Chondrocyte (in vitro differentiated cells): ENCODE results near the gene CSNK1G1. TPM values are rescaled to one million over a fixed set of nuclear protein-coding genes. Genes with fewer than 3 reads are reported as not detected.
A peak's percentile ranks its signal among the peaks of the same experiment; 100 is the strongest.

ENCODE experiments used
- DNase-seq: peaks from one replicate; pipeline ENCODE4 v3.0.0; 2021; ENCODE audit warnings: mixed read lengths, low spot score
- H3K27ac Mint-ChIP-seq: one replicate; pipeline ENCODE4 v1.8.0; 2021; ENCODE audit warnings: mild to moderate bottlenecking, moderate library complexity, mixed read lengths; ENCODE audit not compliant: unreplicated experiment
- H3K27me3 Mint-ChIP-seq: 2 replicates; pipeline ENCODE4 v1.8.0; 2021; ENCODE audit warnings: low read depth, mixed read lengths
- H3K36me3 Mint-ChIP-seq: 2 replicates; pipeline ENCODE4 v1.8.0; 2021; ENCODE audit warnings: low read depth, mixed read lengths
- H3K4me1 Mint-ChIP-seq: 2 replicates; pipeline ENCODE4 v1.8.0; 2021; ENCODE audit warnings: low read depth, mild to moderate bottlenecking, mixed read lengths
- H3K4me3 Mint-ChIP-seq: one replicate; pipeline ENCODE4 v1.8.0; 2021; ENCODE audit warnings: mild to moderate bottlenecking, moderate library complexity, mixed read lengths; ENCODE audit not compliant: unreplicated experiment
- H3K9me3 Mint-ChIP-seq: 2 replicates; pipeline ENCODE4 v1.8.0; 2021; ENCODE audit warnings: low read depth, mixed read lengths
- total RNA-seq: library from RNA; stranded (reverse); gene quantifications from 3 replicates; pipeline ENCODE4 v1.2.1, GENCODE V29; 2021
- TF ChIP-seq, protein P1 (sequence below): fragments of 200-600 bp; sonication (generic); IDR thresholded peaks from 2 replicates; pipeline ENCODE4 v1.5.0; 2021; ENCODE audit warnings: antibody characterized with exemption, mild to moderate bottlenecking, moderate library complexity

Gene CSNK1G1
- total RNA-seq, 1 donor from 2014 or later: 20.1 TPM

DNA sequence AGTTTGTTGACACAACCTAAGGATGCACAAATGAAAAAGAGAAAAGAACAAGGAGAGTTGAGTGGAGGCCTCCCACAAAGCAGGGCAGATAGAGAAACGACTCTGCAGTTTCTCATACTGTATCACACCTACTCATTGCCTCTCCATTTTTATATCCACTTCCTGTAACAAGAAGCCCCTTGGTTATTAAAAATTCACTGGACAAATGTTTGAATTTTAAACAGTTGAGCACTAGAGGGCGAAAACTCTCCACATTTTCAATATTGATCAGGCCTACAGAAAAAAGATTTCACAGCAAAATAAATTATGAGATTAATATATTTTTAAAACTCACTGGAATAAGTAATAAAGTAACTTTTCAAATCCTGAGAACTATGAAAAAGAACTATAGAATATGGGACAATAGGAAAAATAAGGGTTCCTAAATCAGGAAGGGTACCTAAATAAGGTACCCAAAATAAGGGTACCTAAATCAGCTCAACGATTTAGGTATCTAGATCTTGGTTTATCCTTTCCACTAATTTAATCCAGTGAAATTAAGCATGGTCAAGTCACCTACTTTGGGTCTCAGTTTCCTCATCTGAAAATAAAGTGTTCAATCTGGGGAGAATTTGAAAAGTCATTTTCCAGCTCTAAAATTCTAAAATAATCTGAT is 146.2 kb downstream of the CSNK1G1 start:
- TF ChIP-seq, protein P1, sequence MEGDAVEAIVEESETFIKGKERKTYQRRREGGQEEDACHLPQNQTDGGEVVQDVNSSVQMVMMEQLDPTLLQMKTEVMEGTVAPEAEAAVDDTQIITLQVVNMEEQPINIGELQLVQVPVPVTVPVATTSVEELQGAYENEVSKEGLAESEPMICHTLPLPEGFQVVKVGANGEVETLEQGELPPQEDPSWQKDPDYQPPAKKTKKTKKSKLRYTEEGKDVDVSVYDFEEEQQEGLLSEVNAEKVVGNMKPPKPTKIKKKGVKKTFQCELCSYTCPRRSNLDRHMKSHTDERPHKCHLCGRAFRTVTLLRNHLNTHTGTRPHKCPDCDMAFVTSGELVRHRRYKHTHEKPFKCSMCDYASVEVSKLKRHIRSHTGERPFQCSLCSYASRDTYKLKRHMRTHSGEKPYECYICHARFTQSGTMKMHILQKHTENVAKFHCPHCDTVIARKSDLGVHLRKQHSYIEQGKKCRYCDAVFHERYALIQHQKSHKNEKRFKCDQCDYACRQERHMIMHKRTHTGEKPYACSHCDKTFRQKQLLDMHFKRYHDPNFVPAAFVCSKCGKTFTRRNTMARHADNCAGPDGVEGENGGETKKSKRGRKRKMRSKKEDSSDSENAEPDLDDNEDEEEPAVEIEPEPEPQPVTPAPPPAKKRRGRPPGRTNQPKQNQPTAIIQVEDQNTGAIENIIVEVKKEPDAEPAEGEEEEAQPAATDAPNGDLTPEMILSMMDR: peak; percentile 91
- Mint-ChIP-seq H3K4me1 (peaks cover 5% of the 10 kb centered on the region), H3K27me3 (no peaks in the 10 kb centered on the region), H3K36me3 (peaks cover 6% of the 10 kb centered on the region), H3K9me3 (no peaks in the 10 kb centered on the region), H3K4me3 (no peak overlapping the region), H3K27ac (no peak overlapping the region)
- no peak for DNase-seq

DNA sequence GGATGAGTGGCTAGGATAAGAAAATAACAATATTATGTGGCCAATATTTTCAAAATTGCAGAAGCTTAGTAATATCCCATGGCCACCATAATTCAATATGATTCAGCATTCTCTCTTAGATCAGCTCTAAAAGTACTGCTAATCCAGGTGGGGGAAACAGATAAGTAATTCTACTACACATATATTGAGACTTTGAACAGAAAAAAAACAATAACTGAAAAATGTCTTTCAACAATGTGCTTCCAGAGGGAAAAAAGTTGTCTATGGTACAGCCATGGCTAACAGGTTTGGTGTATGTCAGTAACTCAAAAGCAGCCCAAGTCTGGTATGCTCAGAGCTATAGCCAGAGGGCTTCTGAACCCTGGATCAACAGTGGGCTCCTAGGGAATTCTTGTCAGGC is 150.8 kb downstream of the CSNK1G1 start:
- TF ChIP-seq, protein P1: no peak
- Mint-ChIP-seq H3K4me3 (no peak overlapping the region), H3K9me3 (no peaks in the 10 kb centered on the region), H3K4me1 (peaks cover 5% of the 10 kb centered on the region), H3K27me3 (no peaks in the 10 kb centered on the region), H3K27ac (no peak overlapping the region), H3K36me3 (peaks cover 13% of the 10 kb centered on the region)
- no peak for DNase-seq

DNA sequence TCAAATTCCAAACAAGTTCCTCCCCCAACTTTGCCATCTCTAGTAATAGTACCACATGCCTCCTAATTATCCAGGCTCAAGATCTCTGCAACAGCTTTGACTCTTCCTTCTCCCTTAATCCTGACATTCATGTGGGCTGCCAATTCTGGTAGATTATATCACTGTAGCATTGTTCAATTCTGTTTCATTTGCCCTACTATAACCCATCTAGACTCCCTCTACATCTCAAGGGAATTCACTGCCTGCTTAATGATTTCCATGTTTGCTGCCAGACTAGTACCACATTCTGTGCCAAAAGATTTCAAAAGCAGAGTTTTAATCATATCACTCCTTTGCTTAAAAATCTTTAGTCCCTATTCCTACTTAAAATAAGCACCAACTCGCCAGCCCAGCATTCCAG is 158.5 kb downstream of the CSNK1G1 start:
- TF ChIP-seq, protein P1: no peak
- peaks cover 11% of the 10 kb centered on the region for H3K36me3 Mint-ChIP-seq
- no peak overlapping the region for H3K27ac Mint-ChIP-seq
- no peaks in the 10 kb centered on the region for H3K27me3 Mint-ChIP-seq
- H3K9me3 Mint-ChIP-seq: no peaks in the 10 kb centered on the region
- peaks cover 16% of the 10 kb centered on the region for H3K4me1 Mint-ChIP-seq
- H3K4me3 Mint-ChIP-seq: no peak overlapping the region
- DNase-seq: no peak

DNA sequence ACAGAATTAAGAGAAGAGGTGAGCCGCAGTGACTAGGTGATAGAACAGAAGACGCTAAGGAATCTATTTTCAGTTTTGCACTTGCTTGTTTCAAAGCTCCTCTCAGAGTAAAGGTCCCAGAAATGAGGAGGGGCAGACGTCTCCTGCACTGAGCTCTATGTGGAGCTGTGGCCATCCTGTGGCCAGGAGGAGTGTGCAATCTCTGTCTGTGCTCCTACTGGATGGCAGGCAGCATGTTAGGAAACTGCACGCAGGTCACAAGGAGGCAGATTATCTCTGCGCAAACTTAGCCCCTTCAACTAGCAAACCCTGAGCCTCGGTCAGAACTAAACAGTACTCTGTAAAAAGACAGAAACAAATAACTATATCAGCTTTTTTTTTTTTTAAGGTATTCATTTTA is 162.0 kb downstream of the CSNK1G1 start:
- DNase-seq: no peak
- no peak overlapping the region for H3K27ac Mint-ChIP-seq
- H3K27me3 Mint-ChIP-seq: no peaks in the 10 kb centered on the region
- H3K36me3 Mint-ChIP-seq: peaks cover 5% of the 10 kb centered on the region
- H3K9me3 Mint-ChIP-seq: no peaks in the 10 kb centered on the region
- TF ChIP-seq, protein P1: no peak
- peaks cover 16% of the 10 kb centered on the region for H3K4me1 Mint-ChIP-seq
- no peak overlapping the region for H3K4me3 Mint-ChIP-seq

DNA sequence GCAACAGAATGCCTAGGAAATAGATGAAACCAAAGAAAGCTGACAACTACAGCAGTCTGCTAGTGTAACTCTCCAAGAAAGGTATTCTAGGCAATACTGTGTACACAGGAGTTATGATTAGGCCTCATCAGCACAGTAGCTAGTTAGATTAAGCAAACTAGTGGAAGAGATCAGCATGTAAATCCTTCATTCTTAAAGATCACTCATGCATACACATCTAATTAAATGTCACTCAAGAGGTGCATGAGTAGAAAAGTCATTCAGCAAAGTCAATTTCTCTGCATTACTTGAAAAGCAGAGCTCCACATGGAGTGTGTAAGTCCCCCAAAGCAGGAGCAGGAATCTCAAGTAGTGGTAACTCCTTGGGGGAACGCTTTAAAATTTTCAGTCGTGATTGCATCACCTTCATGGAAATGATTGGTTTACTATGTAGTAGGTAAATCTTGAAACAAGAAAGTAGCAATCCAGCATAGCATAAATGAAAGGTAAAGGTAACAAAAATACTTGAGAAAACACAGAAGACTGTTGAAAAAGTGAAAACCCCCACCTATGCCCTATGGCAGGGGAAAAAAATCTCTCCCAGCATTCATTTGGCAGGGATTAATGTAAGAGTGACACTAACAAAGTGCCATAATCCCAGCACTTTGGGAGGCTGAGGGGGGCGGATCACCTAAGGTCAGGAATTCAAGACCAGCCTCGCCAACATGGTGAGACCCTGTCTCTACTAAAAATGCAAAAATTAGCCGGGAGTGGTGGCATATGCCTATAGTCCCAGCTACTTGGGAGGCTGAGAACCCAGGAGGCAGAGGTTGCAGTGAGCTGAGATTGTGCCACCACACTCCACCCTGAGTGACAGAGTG is 163.8 kb downstream of the CSNK1G1 start:
- DNase-seq: no peak
- Mint-ChIP-seq H3K36me3 (peaks cover 5% of the 10 kb centered on the region), H3K4me3 (no peak overlapping the region), H3K27ac (no peak overlapping the region), H3K9me3 (no peaks in the 10 kb centered on the region), H3K27me3 (no peaks in the 10 kb centered on the region), H3K4me1 (peaks cover 2% of the 10 kb centered on the region)
- TF ChIP-seq, protein P1: no peak
